ENCODE measurements around the gene ABR.

DNA sequence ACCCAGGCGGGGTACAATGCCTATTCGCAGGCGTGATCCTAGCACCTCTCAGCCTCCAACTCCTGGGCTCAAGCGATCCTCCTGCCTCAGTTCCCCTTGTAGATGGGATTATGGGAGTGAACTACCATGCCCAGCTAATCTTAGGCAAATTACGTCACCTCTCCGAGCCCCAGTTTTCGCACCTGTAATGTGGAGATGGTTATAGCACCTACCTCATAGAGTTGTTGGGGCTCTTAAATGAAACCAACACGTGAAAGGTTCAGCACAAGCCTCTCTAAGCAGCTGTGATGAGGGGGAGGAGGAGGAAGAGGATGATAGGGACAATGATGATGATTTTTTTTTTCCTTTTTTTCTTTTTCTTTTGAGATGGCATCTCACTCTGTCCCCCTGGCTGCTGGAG lies 59.9 kb downstream of the ABR start:
- TF ChIP-seq, protein P1, sequence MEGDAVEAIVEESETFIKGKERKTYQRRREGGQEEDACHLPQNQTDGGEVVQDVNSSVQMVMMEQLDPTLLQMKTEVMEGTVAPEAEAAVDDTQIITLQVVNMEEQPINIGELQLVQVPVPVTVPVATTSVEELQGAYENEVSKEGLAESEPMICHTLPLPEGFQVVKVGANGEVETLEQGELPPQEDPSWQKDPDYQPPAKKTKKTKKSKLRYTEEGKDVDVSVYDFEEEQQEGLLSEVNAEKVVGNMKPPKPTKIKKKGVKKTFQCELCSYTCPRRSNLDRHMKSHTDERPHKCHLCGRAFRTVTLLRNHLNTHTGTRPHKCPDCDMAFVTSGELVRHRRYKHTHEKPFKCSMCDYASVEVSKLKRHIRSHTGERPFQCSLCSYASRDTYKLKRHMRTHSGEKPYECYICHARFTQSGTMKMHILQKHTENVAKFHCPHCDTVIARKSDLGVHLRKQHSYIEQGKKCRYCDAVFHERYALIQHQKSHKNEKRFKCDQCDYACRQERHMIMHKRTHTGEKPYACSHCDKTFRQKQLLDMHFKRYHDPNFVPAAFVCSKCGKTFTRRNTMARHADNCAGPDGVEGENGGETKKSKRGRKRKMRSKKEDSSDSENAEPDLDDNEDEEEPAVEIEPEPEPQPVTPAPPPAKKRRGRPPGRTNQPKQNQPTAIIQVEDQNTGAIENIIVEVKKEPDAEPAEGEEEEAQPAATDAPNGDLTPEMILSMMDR (IDR thresholded peaks at IDR 0.05), result no peak
- no peak for TF ChIP-seq EZH2 (IDR thresholded peaks at IDR 0.05)
